Measurements from ENCODE around the gene SHISAL1.
"Not testable (repeated sequence)": the region's sequence is repeated elsewhere in the genome, so short reads cannot be mapped to it uniquely, and the experiment has no call there.

Gene SHISAL1

GRCh38 chr22:44237290-44237689 lies 75.5 kb downstream of the SHISAL1 start:
- TF ChIP-seq POLR2AphosphoS5 (IDR thresholded peaks at IDR 0.05; ENCODE audit: low read depth) (no peak), CTCF (IDR thresholded peaks at IDR 0.05; ENCODE audit: insufficient read depth, low read length) (no peak), GABPA (IDR thresholded peaks at IDR 0.05; ENCODE audit: low read depth) (no peak), SPI1 (IDR thresholded peaks at IDR 0.05; ENCODE audit: borderline replicate concordance, low read depth) (no peak), REST (IDR thresholded peaks at IDR 0.05; ENCODE audit: insufficient replicate concordance, low read depth) (no peak)
- Histone ChIP-seq H3K4me3 (replicated peaks; ENCODE audit: insufficient read depth, low read length) (no peak overlapping the region), H3K27me3 (ENCODE audit: insufficient read depth, poor library complexity, severe bottlenecking) (no peaks in the 10 kb centered on the region), H3K27ac (replicated peaks) (no peak overlapping the region)
- no peak for DNase-seq (ENCODE audit: low read depth in 1 of 2, low spot score in 1 of 2)

GRCh38 chr22:44234372-44234771 lies 78.4 kb downstream of the SHISAL1 start:
- not testable (repeated sequence) for H3K4me3 ChIP-seq (replicated peaks; ENCODE audit: insufficient read depth, low read length); H3K27me3 ChIP-seq (ENCODE audit: insufficient read depth, poor library complexity, severe bottlenecking); H3K27ac ChIP-seq (replicated peaks); DNase-seq (ENCODE audit: low read depth in 1 of 2, low spot score in 1 of 2)

GRCh38 chr22:44231233-44231632 lies 81.5 kb downstream of the SHISAL1 start:
- Histone ChIP-seq H3K27me3 (ENCODE audit: insufficient read depth, poor library complexity, severe bottlenecking) (no peaks in the 10 kb centered on the region), H3K4me3 (replicated peaks; ENCODE audit: insufficient read depth, low read length) (no peak overlapping the region), H3K27ac (replicated peaks) (no peak overlapping the region)
- DNase-seq (ENCODE audit: low read depth in 1 of 2, low spot score in 1 of 2) = no peak
- TF ChIP-seq CTCF (IDR thresholded peaks at IDR 0.05; ENCODE audit: insufficient read depth, low read length) (no peak), REST (IDR thresholded peaks at IDR 0.05; ENCODE audit: insufficient replicate concordance, low read depth) (no peak), GABPA (IDR thresholded peaks at IDR 0.05; ENCODE audit: low read depth) (no peak), POLR2AphosphoS5 (IDR thresholded peaks at IDR 0.05; ENCODE audit: low read depth) (no peak), SPI1 (IDR thresholded peaks at IDR 0.05; ENCODE audit: borderline replicate concordance, low read depth) (no peak)

- Histone ChIP-seq H3K27ac (replicated peaks) (no peak overlapping the region), H3K27me3 (ENCODE audit: insufficient read depth, poor library complexity, severe bottlenecking) (no peaks in the 10 kb centered on the region), H3K4me3 (replicated peaks; ENCODE audit: insufficient read depth, low read length) (no peak overlapping the region)
- no peak for DNase-seq (ENCODE audit: low read depth in 1 of 2, low spot score in 1 of 2)
- TF ChIP-seq POLR2AphosphoS5 (IDR thresholded peaks at IDR 0.05; ENCODE audit: low read depth) (no peak), REST (IDR thresholded peaks at IDR 0.05; ENCODE audit: insufficient replicate concordance, low read depth) (no peak), CTCF (IDR thresholded peaks at IDR 0.05; ENCODE audit: insufficient read depth, low read length) (no peak), GABPA (IDR thresholded peaks at IDR 0.05; ENCODE audit: low read depth) (no peak), SPI1 (IDR thresholded peaks at IDR 0.05; ENCODE audit: borderline replicate concordance, low read depth) (no peak)
These were observed 82.9 kb downstream of the SHISAL1 start for GRCh38 chr22:44229809-44230208.

All from HL-60 (cell line).